ENCODE results near the gene IL31RA. TPM values are rescaled to one million over a fixed set of nuclear protein-coding genes. Genes with fewer than 3 reads are reported as not detected.
A peak's percentile ranks its signal among the peaks of the same experiment; 100 is the strongest.

IL31RA gene
- total and polyA plus RNA-seq, 2 experiments from 2014 or later: not detected

- TF ChIP-seq EZH2 (IDR thresholded peaks at IDR 0.05; ENCODE audit: low read depth, unreplicated experiment): no peak
- TF ChIP-seq NANOG (IDR thresholded peaks at IDR 0.05; ENCODE audit: borderline replicate concordance): no peak
- no peak for TF ChIP-seq ZNF331 (CRISPR knock-in tag; IDR thresholded peaks at IDR 0.05; ENCODE audit: low read depth)
- TF ChIP-seq POLR2AphosphoS5 (IDR thresholded peaks at IDR 0.05; ENCODE audit: low read depth): no peak
- TF ChIP-seq, protein P1, sequence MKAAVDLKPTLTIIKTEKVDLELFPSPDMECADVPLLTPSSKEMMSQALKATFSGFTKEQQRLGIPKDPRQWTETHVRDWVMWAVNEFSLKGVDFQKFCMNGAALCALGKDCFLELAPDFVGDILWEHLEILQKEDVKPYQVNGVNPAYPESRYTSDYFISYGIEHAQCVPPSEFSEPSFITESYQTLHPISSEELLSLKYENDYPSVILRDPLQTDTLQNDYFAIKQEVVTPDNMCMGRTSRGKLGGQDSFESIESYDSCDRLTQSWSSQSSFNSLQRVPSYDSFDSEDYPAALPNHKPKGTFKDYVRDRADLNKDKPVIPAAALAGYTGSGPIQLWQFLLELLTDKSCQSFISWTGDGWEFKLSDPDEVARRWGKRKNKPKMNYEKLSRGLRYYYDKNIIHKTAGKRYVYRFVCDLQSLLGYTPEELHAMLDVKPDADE (IDR thresholded peaks at IDR 0.05): no peak
These were observed 64.6 kb downstream of the IL31RA start (continued) for GRCh38 chr5:55915783-55916182.

DNA sequence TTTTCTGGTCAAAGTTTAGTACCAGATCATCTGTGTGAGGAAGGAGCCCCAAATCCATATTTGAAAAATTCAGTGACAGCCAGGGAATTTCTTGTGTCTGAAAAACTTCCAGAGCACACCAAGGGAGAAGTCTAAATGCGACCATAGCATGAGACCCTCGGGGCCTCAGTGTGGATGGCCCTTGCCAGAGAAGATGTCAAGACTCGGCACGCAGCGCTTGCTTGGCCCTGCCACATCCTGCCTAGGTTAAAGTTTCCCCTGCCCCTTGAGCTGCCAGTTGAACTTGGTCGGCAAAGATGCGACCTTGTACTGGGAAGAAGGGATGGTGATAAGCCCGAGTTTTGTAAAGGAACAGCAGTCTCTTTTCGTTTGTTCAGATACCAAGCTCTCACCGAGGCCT, 65.8 kb downstream of the IL31RA start:
- Mint-ChIP-seq H3K4me1 (0 out of 3 replicates have a peak, but pooled peaks cover under 1% of the 10 kb centered on the region), H3K4me3 (no peak overlapping the region), H3K9me3 (no peaks in the 10 kb centered on the region; the same call in 2 of the 3 replicates), H3K27me3 (ENCODE audit: insufficient read depth, low read depth, poor library complexity) (peaks cover 9% of the 10 kb centered on the region), H3K36me3 (ENCODE audit: low read depth) (no peaks in the 10 kb centered on the region; the same call in 2 of the 3 replicates), H3K27ac (no peak overlapping the region)
- H3K4me1 ChIP-seq (ENCODE audit: insufficient read depth): no peaks in the 10 kb centered on the region
- H4K20me1 ChIP-seq (replicated peaks; ENCODE audit: insufficient read depth): no peaks in the 10 kb centered on the region; the same call in 1 of the 2 replicates
- H3F3A ChIP-seq (replicated peaks; ENCODE audit: low read depth): no peaks in the 10 kb centered on the region
- no peaks in the 10 kb centered on the region for H3K36me3 ChIP-seq (ENCODE audit: insufficient read depth)
- no peak overlapping the region for H3K27ac ChIP-seq (ENCODE audit: low read depth)
- no peaks in the 10 kb centered on the region for H3K79me2 ChIP-seq (replicated peaks; ENCODE audit: insufficient read depth)
- H3K27me3 ChIP-seq (ENCODE audit: insufficient read depth): no peaks in the 10 kb centered on the region
- 0 out of 2 replicates have a peak overlapping the region, but pooled peaks have one; percentile 10 for H2AFZ ChIP-seq
- DNase-seq (ENCODE audit: low spot score): no peak
- H3K9me2 ChIP-seq (ENCODE audit: insufficient read depth): no peaks in the 10 kb centered on the region
- H3K4me3 ChIP-seq: no peak overlapping the region
- no peak overlapping the region for H3K4me2 ChIP-seq
- ATAC-seq: no peak
- TF ChIP-seq, protein P2, sequence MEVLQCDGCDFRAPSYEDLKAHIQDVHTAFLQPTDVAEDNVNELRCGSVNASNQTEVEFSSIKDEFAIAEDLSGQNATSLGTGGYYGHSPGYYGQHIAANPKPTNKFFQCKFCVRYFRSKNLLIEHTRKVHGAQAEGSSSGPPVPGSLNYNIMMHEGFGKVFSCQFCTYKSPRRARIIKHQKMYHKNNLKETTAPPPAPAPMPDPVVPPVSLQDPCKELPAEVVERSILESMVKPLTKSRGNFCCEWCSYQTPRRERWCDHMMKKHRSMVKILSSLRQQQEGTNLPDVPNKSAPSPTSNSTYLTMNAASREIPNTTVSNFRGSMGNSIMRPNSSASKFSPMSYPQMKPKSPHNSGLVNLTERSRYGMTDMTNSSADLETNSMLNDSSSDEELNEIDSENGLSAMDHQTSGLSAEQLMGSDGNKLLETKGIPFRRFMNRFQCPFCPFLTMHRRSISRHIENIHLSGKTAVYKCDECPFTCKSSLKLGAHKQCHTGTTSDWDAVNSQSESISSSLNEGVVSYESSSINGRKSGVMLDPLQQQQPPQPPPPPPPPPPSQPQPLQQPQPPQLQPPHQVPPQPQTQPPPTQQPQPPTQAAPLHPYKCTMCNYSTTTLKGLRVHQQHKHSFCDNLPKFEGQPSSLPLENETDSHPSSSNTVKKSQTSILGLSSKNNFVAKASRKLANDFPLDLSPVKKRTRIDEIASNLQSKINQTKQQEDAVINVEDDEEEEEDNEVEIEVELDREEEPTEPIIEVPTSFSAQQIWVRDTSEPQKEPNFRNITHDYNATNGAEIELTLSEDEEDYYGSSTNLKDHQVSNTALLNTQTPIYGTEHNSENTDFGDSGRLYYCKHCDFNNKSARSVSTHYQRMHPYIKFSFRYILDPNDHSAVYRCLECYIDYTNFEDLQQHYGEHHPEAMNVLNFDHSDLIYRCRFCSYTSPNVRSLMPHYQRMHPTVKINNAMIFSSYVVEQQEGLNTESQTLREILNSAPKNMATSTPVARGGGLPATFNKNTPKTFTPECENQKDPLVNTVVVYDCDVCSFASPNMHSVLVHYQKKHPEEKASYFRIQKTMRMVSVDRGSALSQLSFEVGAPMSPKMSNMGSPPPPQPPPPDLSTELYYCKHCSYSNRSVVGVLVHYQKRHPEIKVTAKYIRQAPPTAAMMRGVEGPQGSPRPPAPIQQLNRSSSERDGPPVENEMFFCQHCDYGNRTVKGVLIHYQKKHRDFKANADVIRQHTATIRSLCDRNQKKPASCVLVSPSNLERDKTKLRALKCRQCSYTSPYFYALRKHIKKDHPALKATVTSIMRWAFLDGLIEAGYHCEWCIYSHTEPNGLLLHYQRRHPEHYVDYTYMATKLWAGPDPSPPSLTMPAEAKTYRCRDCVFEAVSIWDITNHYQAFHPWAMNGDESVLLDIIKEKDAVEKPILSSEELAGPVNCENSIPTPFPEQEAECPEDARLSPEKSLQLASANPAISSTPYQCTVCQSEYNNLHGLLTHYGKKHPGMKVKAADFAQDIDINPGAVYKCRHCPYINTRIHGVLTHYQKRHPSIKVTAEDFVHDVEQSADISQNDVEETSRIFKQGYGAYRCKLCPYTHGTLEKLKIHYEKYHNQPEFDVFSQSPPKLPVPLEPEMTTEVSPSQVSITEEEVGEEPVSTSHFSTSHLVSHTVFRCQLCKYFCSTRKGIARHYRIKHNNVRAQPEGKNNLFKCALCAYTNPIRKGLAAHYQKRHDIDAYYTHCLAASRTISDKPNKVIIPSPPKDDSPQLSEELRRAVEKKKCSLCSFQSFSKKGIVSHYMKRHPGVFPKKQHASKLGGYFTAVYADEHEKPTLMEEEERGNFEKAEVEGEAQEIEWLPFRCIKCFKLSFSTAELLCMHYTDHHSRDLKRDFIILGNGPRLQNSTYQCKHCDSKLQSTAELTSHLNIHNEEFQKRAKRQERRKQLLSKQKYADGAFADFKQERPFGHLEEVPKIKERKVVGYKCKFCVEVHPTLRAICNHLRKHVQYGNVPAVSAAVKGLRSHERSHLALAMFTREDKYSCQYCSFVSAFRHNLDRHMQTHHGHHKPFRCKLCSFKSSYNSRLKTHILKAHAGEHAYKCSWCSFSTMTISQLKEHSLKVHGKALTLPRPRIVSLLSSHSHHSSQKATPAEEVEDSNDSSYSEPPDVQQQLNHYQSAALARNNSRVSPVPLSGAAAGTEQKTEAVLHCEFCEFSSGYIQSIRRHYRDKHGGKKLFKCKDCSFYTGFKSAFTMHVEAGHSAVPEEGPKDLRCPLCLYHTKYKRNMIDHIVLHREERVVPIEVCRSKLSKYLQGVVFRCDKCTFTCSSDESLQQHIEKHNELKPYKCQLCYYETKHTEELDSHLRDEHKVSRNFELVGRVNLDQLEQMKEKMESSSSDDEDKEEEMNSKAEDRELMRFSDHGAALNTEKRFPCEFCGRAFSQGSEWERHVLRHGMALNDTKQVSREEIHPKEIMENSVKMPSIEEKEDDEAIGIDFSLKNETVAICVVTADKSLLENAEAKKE (CRISPR knock-in tag; IDR thresholded peaks at IDR 0.05): no peak
- TF ChIP-seq STAT1 (IDR thresholded peaks at IDR 0.05; ENCODE audit: unreplicated experiment) (no peak), JUNB (IDR thresholded peaks at IDR 0.05; ENCODE audit: unreplicated experiment) (no peak), CREB1 (CRISPR knock-in tag; IDR thresholded peaks at IDR 0.05; ENCODE audit: low read depth) (no peak), ZNF114 (CRISPR knock-in tag; IDR thresholded peaks at IDR 0.05) (no peak), NANOG (IDR thresholded peaks at IDR 0.05; ENCODE audit: borderline replicate concordance) (no peak), CTCF (conservative IDR thresholded peaks at IDR 0.05; ENCODE audit: low read depth in 2 of 2) (no peak), EZH2phosphoT487 (IDR thresholded peaks at IDR 0.05; ENCODE audit: unreplicated experiment) (no peak), ZNF331 (CRISPR knock-in tag; IDR thresholded peaks at IDR 0.05; ENCODE audit: low read depth) (no peak)
- TF ChIP-seq, protein P1 (IDR thresholded peaks at IDR 0.05): no peak
